Activated T-cell treated with anti-CD3 and anti-CD28 coated beads, Interleukin-2, amount 50 U/mL, for 24 hours (primary cell): ENCODE data around the gene SENP3.

Experiments used
- DNase-seq: peaks from one replicate; pipeline ENCODE4 v3.0.0-alpha.2; 2020
- H3K27ac Mint-ChIP-seq: 2 replicates; pipeline ENCODE4 v1.8.0; 2020; ENCODE audit warnings: mild to moderate bottlenecking, mixed read lengths
- H3K27me3 Mint-ChIP-seq: 2 replicates; pipeline ENCODE4 v1.8.0; 2020; ENCODE audit warnings: mixed read lengths
- H3K36me3 Mint-ChIP-seq: 2 replicates; pipeline ENCODE4 v1.8.0; 2020; ENCODE audit warnings: low read depth, mixed read lengths
- H3K4me1 Mint-ChIP-seq: 2 replicates; pipeline ENCODE4 v1.8.0; 2020; ENCODE audit warnings: low read depth, mixed read lengths
- H3K4me3 Mint-ChIP-seq: 2 replicates; pipeline ENCODE4 v1.8.0; 2020; ENCODE audit warnings: mild to moderate bottlenecking, moderate library complexity, mixed read lengths
- H3K9me3 Mint-ChIP-seq: 2 replicates; pipeline ENCODE4 v1.8.0; 2020; ENCODE audit warnings: mixed read lengths

Gene SENP3

DNA sequence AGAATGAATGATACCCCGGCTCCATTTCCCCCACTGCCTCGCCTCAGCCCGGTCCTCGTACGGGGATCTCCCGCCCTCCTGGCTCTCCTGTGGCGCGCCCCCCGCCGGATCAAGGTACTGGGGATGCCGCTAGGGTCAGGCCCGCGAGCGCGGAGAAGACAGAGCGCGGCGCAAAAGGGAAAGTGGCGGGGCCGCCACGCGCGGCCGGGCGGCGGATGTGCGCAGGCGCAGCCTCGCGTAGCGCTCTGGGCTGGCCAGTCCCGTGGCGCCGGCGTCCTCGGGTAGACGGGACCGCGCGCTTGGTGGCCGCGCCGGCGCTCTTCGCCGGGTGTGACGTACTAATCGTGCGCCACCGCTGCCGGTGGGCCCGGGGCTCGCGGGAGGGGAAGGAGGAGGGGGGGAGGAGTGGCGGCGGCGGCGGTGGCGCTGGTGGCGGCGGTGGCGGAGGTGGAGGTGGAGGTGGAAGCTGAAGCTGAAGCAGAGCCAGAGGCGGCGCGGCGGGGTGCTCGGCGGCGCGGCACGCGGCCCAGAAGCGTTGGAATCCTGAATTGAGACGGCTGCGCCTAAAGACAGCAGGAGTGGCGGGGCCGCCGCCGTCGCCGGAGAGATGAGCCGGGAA, at the start of gene SENP3:
SENP3 (plus strand) TSS at position 331 of the 619 bp plus-strand sequence. CDS start 1,158 bp downstream, outside the sequence.
- peak; percentile 94 for DNase-seq
- H3K4me3 Mint-ChIP-seq: peak within 1 kb of the TSS; percentile 96
- H3K27me3 Mint-ChIP-seq: no peaks in the 10 kb centered on the region
- H3K9me3 Mint-ChIP-seq: no peaks in the 10 kb centered on the region
- H3K4me1 Mint-ChIP-seq: peaks cover 58% of the 10 kb centered on the region
- H3K36me3 Mint-ChIP-seq: peaks cover 51% of the 10 kb centered on the region
- H3K27ac Mint-ChIP-seq: peak within 1 kb of the TSS; percentile 94

DNA sequence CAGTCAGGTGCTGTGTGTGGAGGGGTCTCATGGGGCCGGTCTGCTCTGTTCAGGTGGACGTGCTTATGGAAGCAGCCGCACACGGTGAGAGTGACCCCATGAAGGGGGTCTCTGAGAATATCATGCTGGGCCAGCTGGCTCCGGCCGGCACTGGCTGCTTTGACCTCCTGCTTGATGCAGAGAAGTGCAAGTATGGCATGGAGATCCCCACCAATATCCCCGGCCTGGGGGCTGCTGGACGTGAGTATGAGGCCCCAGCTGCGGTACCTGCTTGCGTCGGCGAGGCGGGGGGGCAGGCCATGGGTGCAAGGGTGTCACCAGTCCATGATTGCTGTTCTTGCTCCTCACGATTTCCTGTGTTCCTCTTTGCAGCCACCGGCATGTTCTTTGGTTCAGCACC, 49.6 kb upstream of the SENP3 start:
- Mint-ChIP-seq H3K36me3 (peaks cover 92% of the 10 kb centered on the region), H3K27me3 (no peaks in the 10 kb centered on the region), H3K27ac (peak overlapping the region; percentile 26), H3K4me1 (no peaks in the 10 kb centered on the region), H3K9me3 (no peaks in the 10 kb centered on the region), H3K4me3 (no peak overlapping the region)
- DNase-seq: no peak

DNA sequence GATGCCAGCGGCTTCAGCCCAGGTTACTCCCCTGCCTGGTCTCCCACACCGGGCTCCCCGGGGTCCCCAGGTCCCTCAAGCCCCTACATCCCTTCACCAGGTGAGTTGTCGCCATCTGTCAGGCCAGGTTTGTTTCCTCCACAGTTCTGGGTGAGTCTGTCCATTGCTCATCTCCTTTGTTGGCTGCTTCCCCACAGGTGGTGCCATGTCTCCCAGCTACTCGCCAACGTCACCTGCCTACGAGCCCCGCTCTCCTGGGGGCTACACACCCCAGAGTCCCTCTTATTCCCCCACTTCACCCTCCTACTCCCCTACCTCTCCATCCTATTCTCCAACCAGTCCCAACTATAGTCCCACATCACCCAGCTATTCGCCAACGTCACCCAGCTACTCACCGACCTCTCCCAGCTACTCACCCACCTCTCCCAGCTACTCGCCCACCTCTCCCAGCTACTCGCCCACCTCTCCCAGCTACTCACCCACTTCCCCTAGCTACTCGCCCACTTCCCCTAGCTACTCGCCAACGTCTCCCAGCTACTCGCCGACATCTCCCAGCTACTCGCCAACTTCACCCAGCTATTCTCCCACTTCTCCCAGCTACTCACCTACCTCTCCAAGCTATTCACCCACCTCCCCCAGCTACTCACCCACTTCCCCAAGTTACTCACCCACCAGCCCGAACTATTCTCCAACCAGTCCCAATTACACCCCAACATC, 48.7 kb upstream of the SENP3 start:
- Mint-ChIP-seq H3K27me3 (no peaks in the 10 kb centered on the region), H3K36me3 (peaks cover 83% of the 10 kb centered on the region), H3K4me3 (no peak overlapping the region), H3K4me1 (no peaks in the 10 kb centered on the region), H3K9me3 (no peaks in the 10 kb centered on the region), H3K27ac (peak overlapping the region; percentile 55)
- DNase-seq: no peak

- peak overlapping the region; percentile 63 for H3K27ac Mint-ChIP-seq
- H3K4me1 Mint-ChIP-seq: no peaks in the 10 kb centered on the region
- H3K36me3 Mint-ChIP-seq: peaks cover 73% of the 10 kb centered on the region
- H3K9me3 Mint-ChIP-seq: no peaks in the 10 kb centered on the region
- no peak overlapping the region for H3K4me3 Mint-ChIP-seq
- no peak for DNase-seq
- no peaks in the 10 kb centered on the region for H3K27me3 Mint-ChIP-seq
Measured at GRCh38 chr17:7513850-7514419, 47.8 kb upstream of the SENP3 start.

- no peaks in the 10 kb centered on the region for H3K4me1 Mint-ChIP-seq
- no peaks in the 10 kb centered on the region for H3K27me3 Mint-ChIP-seq
- DNase-seq: no peak
- H3K9me3 Mint-ChIP-seq: no peaks in the 10 kb centered on the region
- H3K4me3 Mint-ChIP-seq: no peak overlapping the region
- H3K36me3 Mint-ChIP-seq: peaks cover 52% of the 10 kb centered on the region
- H3K27ac Mint-ChIP-seq: peak overlapping the region; percentile 26
Measured at GRCh38 chr17:7515911-7516610, 45.7 kb upstream of the SENP3 start.

- no peaks in the 10 kb centered on the region for H3K36me3 Mint-ChIP-seq
- no peak overlapping the region for H3K4me3 Mint-ChIP-seq
- H3K9me3 Mint-ChIP-seq: peaks cover 3% of the 10 kb centered on the region
- peak; percentile 51 for DNase-seq
- H3K4me1 Mint-ChIP-seq: peaks cover 3% of the 10 kb centered on the region
- H3K27ac Mint-ChIP-seq: no peak overlapping the region
- H3K27me3 Mint-ChIP-seq: no peaks in the 10 kb centered on the region
Measured at GRCh38 chr17:7523033-7523432, 38.7 kb upstream of the SENP3 start.

DNA sequence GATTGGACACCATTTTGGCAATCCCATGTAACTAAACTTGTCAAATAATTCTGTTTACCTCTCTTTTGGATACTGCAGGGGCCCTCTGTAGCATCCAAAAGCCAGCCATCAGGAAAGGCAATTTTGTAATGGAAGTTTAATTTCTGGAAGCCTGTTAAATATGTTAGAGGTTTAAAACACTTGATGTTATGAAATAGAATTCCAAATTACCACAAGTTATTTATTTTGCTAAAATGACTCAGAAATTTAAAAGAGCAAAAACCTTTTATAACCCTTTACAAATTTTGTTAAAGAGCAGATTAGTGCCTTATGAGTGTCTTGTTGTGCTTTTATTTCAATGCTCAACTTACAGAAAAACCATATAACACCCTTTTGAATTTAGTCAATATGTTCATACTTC, 32.9 kb upstream of the SENP3 start:
- Mint-ChIP-seq H3K4me1 (no peaks in the 10 kb centered on the region), H3K9me3 (peaks cover 9% of the 10 kb centered on the region), H3K4me3 (no peak overlapping the region), H3K27me3 (no peaks in the 10 kb centered on the region), H3K36me3 (peaks cover 3% of the 10 kb centered on the region), H3K27ac (no peak overlapping the region)
- no peak for DNase-seq

DNA sequence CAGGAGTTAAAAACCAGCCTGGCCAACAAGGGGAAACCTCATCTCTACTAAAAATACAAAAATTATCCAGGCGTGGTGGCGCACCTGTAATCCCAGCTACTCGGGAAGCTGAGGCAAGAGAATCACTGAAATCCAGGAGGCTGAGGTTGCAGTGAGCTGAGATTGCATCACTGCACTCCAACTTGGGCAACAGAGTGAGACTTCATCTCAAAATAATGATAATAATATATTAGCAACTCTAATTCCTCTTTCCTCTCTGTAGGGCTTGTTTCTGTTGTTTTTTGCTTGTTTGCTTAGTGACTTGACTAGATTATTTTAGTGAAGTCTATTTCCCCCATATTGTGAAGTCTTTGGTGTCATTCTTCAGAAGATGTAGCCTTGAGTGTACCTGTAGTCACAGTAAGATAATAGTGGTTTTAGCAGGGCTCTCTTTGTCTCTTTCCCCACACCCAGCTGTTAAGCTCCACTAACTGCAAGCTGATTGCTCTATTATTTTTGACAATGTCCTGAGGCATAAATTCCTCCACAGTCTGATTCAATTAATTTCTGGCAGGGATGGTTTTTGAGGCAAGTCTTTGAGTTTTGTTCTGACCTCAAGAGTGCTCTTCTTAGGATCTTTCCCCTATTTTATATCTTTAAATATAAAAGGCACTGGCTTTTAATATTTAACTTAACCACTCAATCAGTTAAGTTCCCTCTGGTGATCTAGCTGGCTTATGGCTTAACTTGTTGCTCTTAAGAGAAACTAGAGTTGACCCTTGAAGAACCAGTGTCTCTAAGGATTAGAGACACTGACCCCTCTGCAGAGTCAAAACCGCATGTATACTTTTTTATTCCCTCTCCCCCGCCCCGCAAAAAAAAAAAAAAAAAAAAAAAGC, 31.5 kb upstream of the SENP3 start:
- H3K36me3 Mint-ChIP-seq: peaks cover 3% of the 10 kb centered on the region

DNA sequence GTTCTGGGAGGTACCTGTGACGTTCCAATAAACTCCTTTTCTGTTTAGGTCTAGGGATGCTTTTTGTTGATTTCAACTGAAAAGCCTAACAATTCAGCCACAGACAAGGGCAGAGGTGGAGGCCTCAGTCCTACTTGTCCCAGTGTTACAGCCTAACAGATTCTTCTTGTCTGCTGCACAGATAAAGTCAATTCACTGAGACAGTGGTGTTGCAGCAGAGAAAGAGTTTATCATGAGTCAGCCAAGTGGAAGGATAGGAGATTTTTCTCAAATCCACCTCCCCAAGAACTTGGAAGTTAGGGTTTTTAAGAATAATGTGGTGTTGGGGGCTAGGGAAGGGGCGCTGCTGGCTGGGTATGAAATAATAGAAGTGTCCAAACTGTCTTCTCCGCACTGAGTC, 23.7 kb upstream of the SENP3 start:
- Mint-ChIP-seq H3K36me3 (no peaks in the 10 kb centered on the region), H3K9me3 (no peaks in the 10 kb centered on the region), H3K4me1 (no peaks in the 10 kb centered on the region), H3K27ac (no peak overlapping the region), H3K27me3 (no peaks in the 10 kb centered on the region), H3K4me3 (no peak overlapping the region)
- DNase-seq: no peak

More for the DNA sequence above, 31.5 kb upstream of the SENP3 start:
- DNase-seq: no peak
- H3K9me3 Mint-ChIP-seq: peaks cover 9% of the 10 kb centered on the region
- H3K27me3 Mint-ChIP-seq: no peaks in the 10 kb centered on the region
- H3K4me1 Mint-ChIP-seq: no peaks in the 10 kb centered on the region
- H3K27ac Mint-ChIP-seq: no peak overlapping the region
- no peak overlapping the region for H3K4me3 Mint-ChIP-seq

DNA sequence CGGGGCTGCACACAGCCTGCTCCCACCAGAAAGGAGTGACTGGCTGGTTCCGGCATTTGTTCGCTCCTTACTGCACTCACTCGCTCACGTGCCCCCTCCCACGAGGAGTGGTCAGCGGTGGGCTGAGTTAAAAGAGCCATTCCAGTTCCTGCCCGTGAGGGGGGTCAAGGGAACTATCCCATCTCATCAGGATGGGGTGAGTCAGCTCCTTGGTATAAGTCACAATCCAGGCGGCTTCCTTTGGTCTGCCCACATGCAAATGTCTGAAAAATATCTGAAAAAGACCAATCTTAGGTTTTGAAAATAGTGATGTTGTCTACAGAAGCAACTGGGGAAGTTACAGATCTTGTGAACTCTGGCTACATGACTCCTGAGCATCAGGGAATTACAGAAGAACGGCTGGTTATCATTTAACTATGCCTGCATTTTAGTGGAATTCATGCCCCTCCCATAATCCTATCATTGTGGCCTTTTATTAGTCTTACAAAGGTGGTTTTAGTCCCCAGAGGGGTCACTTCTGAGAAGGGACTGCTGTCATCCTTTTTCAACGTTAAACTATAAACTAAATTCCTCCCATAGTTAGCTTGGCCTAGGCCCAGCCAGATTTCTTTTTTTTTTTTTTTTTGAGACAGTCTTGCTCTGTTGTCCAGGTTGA, 22.7 kb upstream of the SENP3 start:
- no peaks in the 10 kb centered on the region for H3K27me3 Mint-ChIP-seq
- DNase-seq: no peak
- H3K9me3 Mint-ChIP-seq: no peaks in the 10 kb centered on the region

DNA sequence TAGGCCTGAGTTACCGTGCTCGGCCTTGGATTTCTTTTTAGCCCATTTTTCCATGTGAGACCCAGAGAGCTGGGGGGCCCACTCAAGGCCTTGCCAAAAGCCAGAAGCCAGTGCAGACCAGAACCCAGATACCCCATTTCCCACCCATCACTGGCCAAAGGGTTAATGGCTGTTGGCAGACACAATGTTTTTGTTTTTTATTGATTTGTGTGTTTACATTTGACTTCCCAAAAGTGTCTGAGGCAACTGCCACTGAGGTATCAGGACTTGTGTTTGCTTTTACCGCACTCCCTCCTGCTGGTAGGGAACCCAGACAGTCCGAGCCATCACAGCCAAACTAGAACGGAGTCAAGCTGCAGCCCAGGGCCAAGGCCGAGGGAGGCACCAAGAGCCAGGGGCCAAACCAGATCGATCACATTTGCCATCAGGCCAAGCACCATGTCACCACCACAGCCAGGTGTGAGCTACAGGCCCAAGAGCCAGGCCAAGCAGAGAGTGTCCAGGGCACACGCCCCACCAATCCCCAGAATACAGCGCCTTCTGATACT, 20.6 kb upstream of the SENP3 start:
- H3K36me3 Mint-ChIP-seq: no peaks in the 10 kb centered on the region
- no peak overlapping the region for H3K27ac Mint-ChIP-seq
- H3K27me3 Mint-ChIP-seq: no peaks in the 10 kb centered on the region
- DNase-seq: no peak
- no peaks in the 10 kb centered on the region for H3K9me3 Mint-ChIP-seq
- no peaks in the 10 kb centered on the region for H3K4me1 Mint-ChIP-seq
- H3K4me3 Mint-ChIP-seq: no peak overlapping the region

More for the DNA sequence above, 22.7 kb upstream of the SENP3 start:
- no peaks in the 10 kb centered on the region for H3K4me1 Mint-ChIP-seq
- no peak overlapping the region for H3K27ac Mint-ChIP-seq
- H3K4me3 Mint-ChIP-seq: no peak overlapping the region
- H3K36me3 Mint-ChIP-seq: no peaks in the 10 kb centered on the region

DNA sequence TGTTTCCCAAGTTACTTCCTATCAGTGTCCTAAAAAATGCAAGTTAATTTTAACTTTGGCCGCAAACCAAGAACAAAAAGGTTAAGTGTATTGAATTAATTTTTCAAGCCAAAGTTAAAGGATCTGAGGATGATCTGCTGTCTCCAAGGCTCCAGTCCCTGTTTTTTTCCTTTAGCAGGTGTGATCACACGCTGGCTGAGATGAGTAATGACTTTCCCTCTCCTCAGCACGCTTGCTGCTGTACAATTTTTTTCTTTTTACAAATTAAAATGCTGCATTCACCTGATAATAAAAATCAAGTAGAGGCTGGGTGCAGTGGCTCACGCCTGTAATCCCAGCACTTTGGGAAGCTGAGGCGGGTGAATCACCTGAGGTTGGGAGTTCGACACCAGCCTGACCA, 16.8 kb upstream of the SENP3 start:
- Mint-ChIP-seq H3K27me3 (no peaks in the 10 kb centered on the region), H3K4me3 (no peak overlapping the region), H3K9me3 (no peaks in the 10 kb centered on the region), H3K27ac (no peak overlapping the region), H3K4me1 (peaks cover 13% of the 10 kb centered on the region), H3K36me3 (no peaks in the 10 kb centered on the region)
- no peak for DNase-seq

GRCh38 chr17:7548585-7549400, 12.9 kb upstream of the SENP3 start, which contains the start of gene TNFSF12:
Gene TNFSF12 (plus strand): TSS chr17:7549058. CDS start chr17:7549154, 96 bp downstream.
- H3K27me3 Mint-ChIP-seq: no peaks in the 10 kb centered on the region
- peak within 1 kb of the TSS; percentile 71 for H3K27ac Mint-ChIP-seq
- H3K36me3 Mint-ChIP-seq: no peaks in the 10 kb centered on the region
- H3K4me3 Mint-ChIP-seq: peak within 1 kb of the TSS; percentile 77
- peaks cover 50% of the 10 kb centered on the region for H3K4me1 Mint-ChIP-seq
- DNase-seq: peak; percentile 74
- no peaks in the 10 kb centered on the region for H3K9me3 Mint-ChIP-seq
